Thyroid gland (tissue), 4 donors: Measurements from ENCODE around the gene DCP1B. TPM values are rescaled to one million over a fixed set of nuclear protein-coding genes. Genes with fewer than 3 reads are reported as not detected.
A peak's percentile ranks its signal among the peaks of the same experiment; 100 is the strongest.

Source experiments
- DNase-seq, 2 donors: peaks; one replicate each; pipeline ENCODE4 v3.0.0-alpha.2; 2019
- H3K27ac ChIP-seq, 3 donors: fragments of 200-600 bp; sonication (generic); 1 replicate in 2 of 3; 2 replicates in 1 of 3; pipeline ENCODE4 v1.5.1; 2016 to 2019; ENCODE audit warnings: mild to moderate bottlenecking in 1 of 3, moderate library complexity in 1 of 3
- H3K27me3 ChIP-seq: fragments of 200-600 bp; sonication (generic); one replicate; pipeline ENCODE4 v1.5.1; 2019
- H3K36me3 ChIP-seq, 2 donors: fragments of 200-600 bp; sonication (generic); one replicate each; pipeline ENCODE4 v1.5.1; 2016 to 2019
- H3K4me1 ChIP-seq, 2 donors: fragments of 200-600 bp; sonication (generic); one replicate each; pipeline ENCODE4 v1.5.1; 2017 to 2019
- H3K4me3 ChIP-seq, 3 donors: fragments of 200-600 bp; sonication (generic); replicated peaks in 1 of 3; 1 replicate in 2 of 3; 2 replicates in 1 of 3; pipeline ENCODE4 v1.5.1; 2016; ENCODE audit warnings: mild to moderate bottlenecking in 1 of 3
- H3K9me3 ChIP-seq: fragments of 200-600 bp; sonication (generic); one replicate; pipeline ENCODE4 v1.5.1; 2017
- CTCF ChIP-seq, 6 experiments: fragments of 200-600 bp in 3 of 6; fragments of 450-650 bp in 3 of 6; sonication (generic) in 3 of 6; IDR thresholded peaks; one replicate each; pipeline ENCODE4 v1.5.1; 2016 to 2019; ENCODE audit warnings: antibody characterized with exemption in 6 of 6, mild to moderate bottlenecking in 2 of 6, inconsistent platforms in 1 of 6, moderate library complexity in 1 of 6
- POLR2A ChIP-seq, 2 donors: fragments of 450-650 bp; IDR thresholded peaks; one replicate each; pipeline ENCODE4 v1.6.1; 2017; ENCODE audit warnings: antibody characterized with exemption in 2 of 2, mild to moderate bottlenecking in 2 of 2, moderate library complexity in 1 of 2
- WGBS, 2 donors: methylation state at CpG; one replicate each; pipeline ENCODE4 v1.1.5; 2017; 5-methylcytosine and 5-hydroxymethylcytosine counted together
- intact Hi-C: fragments of 100-400 bp; cut with DNase I; formaldehyde crosslinking; loops from one replicate; pipeline ENCODE4 v1.15.1; 2023
- total RNA-seq, 4 donors: library from RNA; depleted of rRNA; stranded (reverse); fragments of >200 nt; gene quantifications; one replicate each; pipeline ENCODE4 v1.2.3, GENCODE V29; 2016

DCP1B gene
- total RNA-seq, 4 donors from 2014 or later = 20.1 to 22.9 (median 21.1) TPM

- H3K4me1 ChIP-seq = peaks cover 0 to 6% of the 10 kb centered on the region in 2 donors
- no peaks in the 10 kb centered on the region for H3K9me3 ChIP-seq
- H3K4me3 ChIP-seq = no peak overlapping the region
- no peaks in the 10 kb centered on the region for H3K36me3 ChIP-seq
- WGBS, 2 donors = 38 to 41% methylated on average over 18 of the region's 18 CpGs
- H3K27ac ChIP-seq = no peak overlapping the region
- no peaks in the 10 kb centered on the region for H3K27me3 ChIP-seq
- TF ChIP-seq CTCF (IDR thresholded peaks at IDR 0.05) (no peak), POLR2A (IDR thresholded peaks at IDR 0.05) (no peak)
- intact Hi-C loops = no loop called here
- peak in 1 of 2 donors; percentile 53 for DNase-seq
These were observed 87.7 kb downstream of the DCP1B start for GRCh38 chr12:1916371-1917171.

- no peak for TF ChIP-seq POLR2A (IDR thresholded peaks at IDR 0.05)
- TF ChIP-seq CTCF (IDR thresholded peaks at IDR 0.05) = no peak
- DNase-seq = no peak
- Histone ChIP-seq H3K4me3 (no peak overlapping the region), H3K27me3 (no peaks in the 10 kb centered on the region), H3K27ac (no peak overlapping the region), H3K9me3 (no peaks in the 10 kb centered on the region), H3K36me3 (no peaks in the 10 kb centered on the region), H3K4me1 (peaks cover 0 to 6% of the 10 kb centered on the region in 2 donors)
- intact Hi-C loops = no loop called here
- 83 to 91% methylated on average over 12 to 18 of the region's 18 CpGs for WGBS, 2 donors
These were observed 88.9 kb downstream of the DCP1B start for GRCh38 chr12:1915082-1915968.

GRCh38 chr12:1914114-1914911 lies 89.9 kb downstream of the DCP1B start:
- no peak overlapping the region for H3K4me3 ChIP-seq
- intact Hi-C loops = no loop called here
- WGBS, 2 donors = 86 to 89% methylated on average over 14 to 17 of the region's 17 CpGs

More at GRCh38 chr12:1914114-1914911, 89.9 kb downstream of the DCP1B start:
- Histone ChIP-seq H3K27ac (no peak overlapping the region), H3K4me1 (peaks cover 0 to 6% of the 10 kb centered on the region in 2 donors), H3K27me3 (no peaks in the 10 kb centered on the region), H3K9me3 (no peaks in the 10 kb centered on the region), H3K36me3 (no peaks in the 10 kb centered on the region)
- no peak for DNase-seq
- TF ChIP-seq CTCF (IDR thresholded peaks at IDR 0.05) = no peak
- TF ChIP-seq POLR2A (IDR thresholded peaks at IDR 0.05) = no peak
